ENCODE results near the gene SLC25A23. TPM values are rescaled to one million over a fixed set of nuclear protein-coding genes. Genes with fewer than 3 reads are reported as not detected.
A peak's percentile ranks its signal among the peaks of the same experiment; 100 is the strongest.

Gene SLC25A23
- total RNA-seq, 1 donor from 2014 or later: 16.0 TPM

DNA sequence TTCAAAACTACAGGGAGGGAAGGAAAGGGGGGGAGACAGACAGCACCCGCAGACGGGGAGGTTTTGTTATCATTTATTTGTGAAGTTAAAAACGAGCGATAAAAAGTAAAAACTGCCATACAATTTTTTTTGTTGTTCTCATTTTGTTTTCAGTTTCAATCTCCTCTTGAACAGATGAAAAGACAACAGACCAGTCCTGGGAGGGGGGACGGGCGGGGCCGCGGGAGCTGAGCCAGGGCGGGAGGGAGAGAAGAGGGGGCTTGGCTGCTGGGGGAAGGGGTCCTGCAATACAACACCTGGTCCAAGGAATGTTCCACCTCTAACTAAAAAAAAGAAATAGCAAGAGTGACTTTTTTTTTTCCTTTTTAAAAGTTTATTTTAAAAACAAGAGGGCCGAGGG is 46.3 kb downstream of the SLC25A23 start:
- no peak for TF ChIP-seq EZH2phosphoT487 (IDR thresholded peaks at IDR 0.05)
- TF ChIP-seq EZH2 (IDR thresholded peaks at IDR 0.05): no peak
- TF ChIP-seq CTCF (IDR thresholded peaks at IDR 0.05): no peak
- H3F3A ChIP-seq (ENCODE audit: low read depth): peaks cover 45% of the 10 kb centered on the region
- peaks cover 14% of the 10 kb centered on the region for H3K79me2 ChIP-seq (ENCODE audit: low read depth)
- H2AFZ ChIP-seq (replicated peaks): no peak overlapping the region
- DNase-seq (ENCODE audit: low spot score): no peak
- no peak overlapping the region for H3K4me3 ChIP-seq
- H3K4me2 ChIP-seq: no peak overlapping the region
- H3K9ac ChIP-seq: no peak overlapping the region
- Mint-ChIP-seq H3K27me3 (ENCODE audit: insufficient read depth, low read depth) (peaks cover 17% of the 10 kb centered on the region), H3K4me1 (no peaks in the 10 kb centered on the region), H3K27ac (no peak overlapping the region), H3K9me3 (no peaks in the 10 kb centered on the region), H3K4me3 (no peak overlapping the region), H3K36me3 (peaks cover 9% of the 10 kb centered on the region)
- H4K20me1 ChIP-seq (ENCODE audit: low read depth): peaks cover 64% of the 10 kb centered on the region
- peak overlapping the region; percentile 74 for H3K27ac ChIP-seq
- no peaks in the 10 kb centered on the region for H3K9me3 ChIP-seq (ENCODE audit: low read depth)
- H3K36me3 ChIP-seq: no peaks in the 10 kb centered on the region
- no peaks in the 10 kb centered on the region for H3K4me1 ChIP-seq
- H3K27me3 ChIP-seq: no peaks in the 10 kb centered on the region

DNA sequence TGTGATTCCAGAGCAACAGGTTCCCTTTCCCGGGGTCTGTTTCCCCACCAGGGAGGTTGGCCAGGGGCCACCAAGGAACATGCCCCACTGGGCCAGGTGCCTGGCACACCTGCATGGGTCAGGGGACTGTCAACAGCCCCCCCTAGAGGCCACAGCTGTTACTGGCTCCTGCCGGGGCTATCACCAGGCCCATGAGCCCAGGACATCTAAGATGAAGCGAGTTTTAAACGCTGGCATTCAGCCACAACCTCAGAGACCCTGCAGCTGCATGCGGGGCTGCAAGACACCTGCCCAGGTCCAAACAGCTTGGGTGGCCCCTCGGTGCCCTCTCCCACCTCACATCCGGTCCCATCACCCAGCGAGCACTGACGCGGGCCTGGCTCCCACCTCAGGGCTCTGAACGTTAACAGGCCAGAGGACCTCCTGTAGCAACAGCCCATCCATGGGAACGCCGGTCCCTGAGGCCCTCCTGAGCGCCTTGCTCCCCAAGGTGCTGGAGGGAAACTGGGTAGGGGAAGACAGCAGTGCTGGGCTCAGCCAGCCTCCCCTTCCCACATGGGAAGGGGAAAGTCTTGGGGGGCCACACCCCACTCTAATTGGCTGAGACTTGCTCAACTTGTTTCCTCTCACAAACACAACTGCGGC is 47.0 kb downstream of the SLC25A23 start:
- H3K4me2 ChIP-seq: no peak overlapping the region
- no peak overlapping the region for H2AFZ ChIP-seq (replicated peaks)
- H3K36me3 ChIP-seq: no peaks in the 10 kb centered on the region
- Mint-ChIP-seq H3K4me3 (no peak overlapping the region), H3K27ac (no peak overlapping the region), H3K36me3 (peaks cover 9% of the 10 kb centered on the region), H3K4me1 (no peaks in the 10 kb centered on the region), H3K27me3 (ENCODE audit: insufficient read depth, low read depth) (peaks cover 17% of the 10 kb centered on the region), H3K9me3 (no peaks in the 10 kb centered on the region)
- no peaks in the 10 kb centered on the region for H3K4me1 ChIP-seq
- H3K27ac ChIP-seq: peak overlapping the region; percentile 81
- no peak overlapping the region for H3K4me3 ChIP-seq
- no peaks in the 10 kb centered on the region for H3K9me3 ChIP-seq (ENCODE audit: low read depth)
- H3F3A ChIP-seq (ENCODE audit: low read depth): peaks cover 45% of the 10 kb centered on the region
- H3K27me3 ChIP-seq: no peaks in the 10 kb centered on the region
- H4K20me1 ChIP-seq (ENCODE audit: low read depth): peaks cover 57% of the 10 kb centered on the region
- H3K9ac ChIP-seq: no peak overlapping the region
- TF ChIP-seq CTCF (IDR thresholded peaks at IDR 0.05): peak; percentile 76
- no peak for TF ChIP-seq EZH2phosphoT487 (IDR thresholded peaks at IDR 0.05)
- H3K79me2 ChIP-seq (ENCODE audit: low read depth): peaks cover 7% of the 10 kb centered on the region
- DNase-seq (ENCODE audit: low spot score): peak; percentile 68

GRCh38 chr19:6412061-6412446 is 47.5 kb downstream of the SLC25A23 start:
- H3F3A ChIP-seq (ENCODE audit: low read depth): peaks cover 42% of the 10 kb centered on the region
- Mint-ChIP-seq H3K27ac (no peak overlapping the region), H3K4me3 (no peak overlapping the region), H3K36me3 (peaks cover 9% of the 10 kb centered on the region), H3K4me1 (no peaks in the 10 kb centered on the region), H3K9me3 (no peaks in the 10 kb centered on the region), H3K27me3 (ENCODE audit: insufficient read depth, low read depth) (peaks cover 14% of the 10 kb centered on the region)
- no peak for DNase-seq (ENCODE audit: low spot score)
- no peak overlapping the region for H3K4me3 ChIP-seq
- H3K79me2 ChIP-seq (ENCODE audit: low read depth): peaks cover 2% of the 10 kb centered on the region
- H3K4me1 ChIP-seq: no peaks in the 10 kb centered on the region
- H3K4me2 ChIP-seq: no peak overlapping the region
- peak overlapping the region; percentile 58 for H3K27ac ChIP-seq
- H3K27me3 ChIP-seq: no peaks in the 10 kb centered on the region
- no peaks in the 10 kb centered on the region for H3K36me3 ChIP-seq
- H4K20me1 ChIP-seq (ENCODE audit: low read depth): peaks cover 52% of the 10 kb centered on the region
- H3K9me3 ChIP-seq (ENCODE audit: low read depth): no peaks in the 10 kb centered on the region
- no peak overlapping the region for H2AFZ ChIP-seq (replicated peaks)
- H3K9ac ChIP-seq: no peak overlapping the region
- TF ChIP-seq EZH2 (IDR thresholded peaks at IDR 0.05): no peak
- TF ChIP-seq EZH2phosphoT487 (IDR thresholded peaks at IDR 0.05): no peak
- TF ChIP-seq CTCF (IDR thresholded peaks at IDR 0.05): no peak
